Central memory CD4-positive, alpha-beta T cell (primary cell): ENCODE results near the gene ACTN3.
"Not testable (repeated sequence)": the region's sequence is repeated elsewhere in the genome, so short reads cannot be mapped to it uniquely, and the experiment has no call there.

Experiments used
- DNase-seq: peaks from one replicate; pipeline ENCODE4 v3.0.0; 2022

The ACTN3 gene

GRCh38 chr11:66603072-66603471, 56.4 kb downstream of the ACTN3 start:
- no peak for DNase-seq

GRCh38 chr11:66604155-66604554, 57.5 kb downstream of the ACTN3 start:
- DNase-seq = no peak

- not testable (repeated sequence) for DNase-seq
Observed at GRCh38 chr11:66606608-66607007, 59.9 kb downstream of the ACTN3 start.

- no peak for DNase-seq
Observed at GRCh38 chr11:66607126-66607834, 60.6 kb downstream of the ACTN3 start.

- DNase-seq = no peak
Observed at GRCh38 chr11:66609721-66610617, 63.3 kb downstream of the ACTN3 start.

GRCh38 chr11:66612458-66612857, 65.8 kb downstream of the ACTN3 start:
- no peak for DNase-seq
